GM12872 (cell line): ENCODE data around the gene MAPK12.

Experiments used
- TF ChIP-seq, protein P1 (sequence below): IDR thresholded peaks from 3 replicates; pipeline ENCODE4 v1.5.1; 2011; ENCODE audit warnings: low read depth, mild to moderate bottlenecking, low read length, moderate library complexity; ENCODE audit not compliant: insufficient read depth

MAPK12 gene

DNA sequence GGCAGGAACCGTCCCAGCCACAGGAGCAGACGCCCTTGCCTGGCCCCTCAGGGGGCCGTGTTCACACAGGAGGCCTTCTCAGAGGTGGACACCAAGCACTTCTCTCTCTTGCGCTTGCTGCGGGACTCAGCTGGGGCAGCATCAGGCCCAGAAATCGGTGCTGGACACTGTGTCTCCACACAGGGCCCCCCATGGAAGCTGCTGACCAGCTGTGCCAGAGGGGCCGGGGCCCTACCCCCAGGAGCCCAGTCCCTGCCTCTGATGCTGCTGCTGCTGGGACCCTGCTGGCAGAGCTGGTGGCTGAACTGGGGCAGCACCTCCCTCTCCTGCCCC is 42.0 kb upstream of the MAPK12 start:
- TF ChIP-seq, protein P1, sequence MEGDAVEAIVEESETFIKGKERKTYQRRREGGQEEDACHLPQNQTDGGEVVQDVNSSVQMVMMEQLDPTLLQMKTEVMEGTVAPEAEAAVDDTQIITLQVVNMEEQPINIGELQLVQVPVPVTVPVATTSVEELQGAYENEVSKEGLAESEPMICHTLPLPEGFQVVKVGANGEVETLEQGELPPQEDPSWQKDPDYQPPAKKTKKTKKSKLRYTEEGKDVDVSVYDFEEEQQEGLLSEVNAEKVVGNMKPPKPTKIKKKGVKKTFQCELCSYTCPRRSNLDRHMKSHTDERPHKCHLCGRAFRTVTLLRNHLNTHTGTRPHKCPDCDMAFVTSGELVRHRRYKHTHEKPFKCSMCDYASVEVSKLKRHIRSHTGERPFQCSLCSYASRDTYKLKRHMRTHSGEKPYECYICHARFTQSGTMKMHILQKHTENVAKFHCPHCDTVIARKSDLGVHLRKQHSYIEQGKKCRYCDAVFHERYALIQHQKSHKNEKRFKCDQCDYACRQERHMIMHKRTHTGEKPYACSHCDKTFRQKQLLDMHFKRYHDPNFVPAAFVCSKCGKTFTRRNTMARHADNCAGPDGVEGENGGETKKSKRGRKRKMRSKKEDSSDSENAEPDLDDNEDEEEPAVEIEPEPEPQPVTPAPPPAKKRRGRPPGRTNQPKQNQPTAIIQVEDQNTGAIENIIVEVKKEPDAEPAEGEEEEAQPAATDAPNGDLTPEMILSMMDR: no peak

GRCh38 chr22:50302564-50302963 is 41.1 kb upstream of the MAPK12 start:
- TF ChIP-seq, protein P1: no peak

DNA sequence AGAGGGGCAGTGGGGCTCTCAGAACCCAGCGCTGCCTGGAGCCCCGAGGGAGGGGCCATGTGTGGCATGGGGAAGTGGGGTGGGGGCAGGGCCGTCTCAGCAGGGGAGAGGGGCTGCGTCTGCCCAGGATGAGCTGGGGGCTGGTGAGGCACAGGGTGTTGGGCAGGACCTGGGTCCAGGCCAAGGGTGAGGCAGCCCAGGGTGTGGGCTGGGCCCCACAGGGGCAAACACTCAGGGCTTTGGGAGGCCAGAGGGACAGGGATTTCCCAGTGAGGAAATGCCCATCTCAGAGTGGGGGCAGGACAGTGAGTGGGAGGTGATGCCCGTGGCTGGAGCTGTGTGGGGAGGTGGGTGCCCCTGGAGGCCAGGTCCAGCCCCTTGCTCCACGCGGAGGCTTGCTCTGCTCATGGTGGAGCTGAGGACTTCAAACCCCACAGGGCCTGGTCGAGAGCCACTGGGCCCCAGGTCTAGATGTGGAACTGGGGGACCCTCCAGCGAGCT is 40.6 kb upstream of the MAPK12 start:
- TF ChIP-seq, protein P1: no peak

- TF ChIP-seq, protein P1: no peak
These were observed 40.1 kb upstream of the MAPK12 start for GRCh38 chr22:50301581-50301991.

GRCh38 chr22:50300620-50301257 is 39.3 kb upstream of the MAPK12 start:
- TF ChIP-seq, protein P1: no peak

- TF ChIP-seq, protein P1: no peak
These were observed 38.5 kb upstream of the MAPK12 start for GRCh38 chr22:50299785-50300619.

DNA sequence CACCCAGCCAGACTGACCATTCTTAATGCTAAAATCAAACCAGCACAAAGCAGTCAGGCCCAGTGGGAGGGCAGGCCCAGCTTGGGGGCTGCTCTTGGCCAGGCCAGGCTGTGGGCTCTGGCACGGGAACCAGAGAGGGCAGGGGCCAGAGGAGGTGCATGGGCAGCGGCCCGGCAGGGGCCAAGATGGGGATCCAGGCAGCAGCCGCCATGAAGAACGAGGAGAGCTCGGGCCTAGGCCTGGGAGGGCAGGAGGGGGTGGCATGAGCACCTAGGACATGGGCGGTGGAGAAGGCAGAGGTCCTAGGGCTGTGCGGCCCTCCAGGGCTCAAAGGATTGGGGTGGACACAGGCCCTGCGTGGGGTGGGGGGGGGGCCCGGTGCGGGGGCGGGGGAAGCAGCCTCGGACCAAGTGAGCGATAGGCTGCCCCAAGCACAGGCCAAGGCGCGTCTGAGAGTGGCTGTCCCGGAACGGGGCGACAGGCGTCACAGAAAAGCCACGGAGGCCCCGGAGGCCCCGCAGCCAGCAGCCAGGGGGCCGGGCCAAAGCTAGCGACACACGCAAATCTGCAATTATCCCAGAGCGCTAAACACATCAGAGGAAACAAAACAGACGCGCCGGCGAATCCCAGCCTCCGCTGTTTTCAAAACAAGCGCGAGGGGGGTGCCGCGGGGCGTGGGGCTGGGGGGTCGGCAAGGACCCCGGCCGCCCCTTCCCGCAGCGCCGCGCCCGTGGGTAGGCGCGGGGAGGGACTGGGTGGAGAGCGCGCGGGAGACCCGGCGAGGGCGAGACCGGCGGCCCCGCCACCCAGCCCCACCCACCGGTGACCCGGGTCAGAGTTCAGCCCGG is 37.7 kb upstream of the MAPK12 start:
- TF ChIP-seq, protein P1: no peak
